Smooth muscle cell (in vitro differentiated cells): ENCODE measurements around the gene MRO. TPM values are rescaled to one million over a fixed set of nuclear protein-coding genes. Genes with fewer than 3 reads are reported as not detected.
A peak's percentile ranks its signal among the peaks of the same experiment; 100 is the strongest.

Source experiments
- DNase-seq: peaks from one replicate; lab custom pipeline; 2025; ENCODE audit not compliant: unreplicated experiment; lab: John Stamatoyannopoulos, UW
- H2AFZ ChIP-seq: fragments of 200-600 bp; sonication (generic); 2 replicates; pipeline ENCODE4 v1.6.0; 2016; ENCODE audit warnings: antibody characterized with exemption, low read depth, mild to moderate bottlenecking
- H3F3A ChIP-seq: fragments of 200-600 bp; sonication (generic); 2 replicates; pipeline ENCODE4 v1.6.0; 2017; ENCODE audit warnings: antibody characterized with exemption, low read depth
- H3K27ac ChIP-seq: fragments of 200-600 bp; sonication (generic); 2 replicates; pipeline ENCODE4 v1.5.1; 2016; ENCODE audit warnings: low read depth, mild to moderate bottlenecking
- H3K27me3 ChIP-seq: fragments of 200-600 bp; sonication (generic); 2 replicates; pipeline ENCODE4 v1.6.1; 2016; ENCODE audit warnings: low read depth, mild to moderate bottlenecking
- H3K36me3 ChIP-seq: fragments of 200-600 bp; sonication (generic); 2 replicates; pipeline ENCODE4 v1.5.1; 2016; ENCODE audit warnings: low read depth
- H3K4me1 ChIP-seq: fragments of 200-600 bp; sonication (generic); 2 replicates; pipeline ENCODE4 v1.5.1; 2016; ENCODE audit warnings: low read depth
- H3K4me2 ChIP-seq: fragments of 200-600 bp; sonication (generic); 2 replicates; pipeline ENCODE4 v1.6.0; 2016; ENCODE audit warnings: mild to moderate bottlenecking
- H3K4me3 ChIP-seq: fragments of 200-600 bp; sonication (generic); 2 replicates; pipeline ENCODE4 v1.5.1; 2016; ENCODE audit warnings: mild to moderate bottlenecking
- H3K79me2 ChIP-seq: fragments of 200-600 bp; sonication (generic); 2 replicates; pipeline ENCODE4 v1.6.0; 2016; ENCODE audit warnings: low read depth, mild to moderate bottlenecking
- H3K9ac ChIP-seq: fragments of 200-600 bp; sonication (generic); 2 replicates; pipeline ENCODE4 v1.6.0; 2016; ENCODE audit warnings: low read depth
- H3K9me3 ChIP-seq: fragments of 200-600 bp; sonication (generic); replicated peaks from 2 replicates; pipeline ENCODE4 v1.5.1; 2016; ENCODE audit warnings: low read depth
- H4K20me1 ChIP-seq: fragments of 200-600 bp; sonication (generic); 2 replicates; pipeline ENCODE4 v1.6.0; 2016; ENCODE audit warnings: low read depth
- WGBS: methylation state at CpG from one replicate; pipeline ENCODE4 v1.1.7; 2016; ENCODE audit warnings: low lambda C conversion rate; 5-methylcytosine and 5-hydroxymethylcytosine counted together
- polyA plus RNA-seq: library from polyadenylated mRNA; unstranded; fragments of >200 nt; fragmentation: Nextera tagmentation; extraction: Ambion mirVana; gene quantifications from 2 replicates; pipeline ENCODE4 v1.2.1, GENCODE V29; 2016
- total RNA-seq: library from RNA; depleted of rRNA; stranded (reverse); fragments of >200 nt; gene quantifications from 2 replicates; pipeline ENCODE4 v1.2.3, GENCODE V29; 2014
- TF ChIP-seq, protein P1 (sequence below): fragments of 200-600 bp; sonication (generic); IDR thresholded peaks from 2 replicates; pipeline ENCODE4 v1.5.1; 2017; ENCODE audit warnings: borderline replicate concordance, mild to moderate bottlenecking, antibody characterized with exemption; ENCODE audit not compliant: insufficient read depth, poor library complexity, severe bottlenecking

Gene MRO
- 0.13 TPM in 1 of 2 replicates, not detected in the other for total RNA-seq
- polyA plus RNA-seq, result not detected in 2 replicates

DNA sequence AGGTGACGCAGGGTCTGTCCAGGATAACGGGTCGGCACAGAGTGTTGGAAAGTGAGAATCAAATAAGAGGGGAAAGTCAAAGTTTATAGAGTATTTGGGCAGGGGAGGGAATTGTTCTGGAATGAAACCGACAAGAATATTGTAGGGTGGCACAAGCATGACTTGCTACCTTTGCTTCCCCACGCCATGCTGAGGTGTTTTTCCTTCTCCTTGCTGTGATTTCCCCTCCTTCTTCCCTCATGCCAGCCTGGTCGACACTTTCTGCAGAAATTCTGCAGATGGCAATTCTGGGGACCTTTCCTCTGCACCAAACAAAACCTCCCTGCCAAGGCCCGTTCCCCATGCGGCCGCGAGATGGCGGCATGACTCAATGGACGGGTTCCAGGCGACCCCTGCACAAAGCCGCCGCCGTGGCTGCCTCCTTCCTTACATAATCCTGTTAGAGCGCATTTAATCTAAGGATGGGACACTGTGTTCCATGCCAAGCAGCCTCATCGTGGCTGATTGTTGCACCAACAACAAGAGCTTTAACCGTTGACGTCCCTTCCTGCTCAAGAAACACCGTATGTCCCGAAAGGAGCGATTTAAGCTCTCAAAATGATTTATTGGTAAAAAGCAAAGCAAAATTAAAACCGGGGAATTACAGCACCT lies at the start of gene MRO:
Gene MRO, minus strand, starts transcription at position 289 of the 651 bp plus-strand sequence. CDS start 10,616 bp downstream, outside the sequence.
- no peaks in the 10 kb centered on the region for H3K36me3 ChIP-seq
- peak; percentile 51 for DNase-seq
- no peaks in the 10 kb centered on the region for H3K79me2 ChIP-seq
- H3K9ac ChIP-seq, result no peak within 1 kb of the TSS
- H3K9me3 ChIP-seq, result no peaks in the 10 kb centered on the region
- no peaks in the 10 kb centered on the region for H4K20me1 ChIP-seq
- H2AFZ ChIP-seq, result peak within 1 kb of the TSS; percentile 85
- TF ChIP-seq, protein P1, sequence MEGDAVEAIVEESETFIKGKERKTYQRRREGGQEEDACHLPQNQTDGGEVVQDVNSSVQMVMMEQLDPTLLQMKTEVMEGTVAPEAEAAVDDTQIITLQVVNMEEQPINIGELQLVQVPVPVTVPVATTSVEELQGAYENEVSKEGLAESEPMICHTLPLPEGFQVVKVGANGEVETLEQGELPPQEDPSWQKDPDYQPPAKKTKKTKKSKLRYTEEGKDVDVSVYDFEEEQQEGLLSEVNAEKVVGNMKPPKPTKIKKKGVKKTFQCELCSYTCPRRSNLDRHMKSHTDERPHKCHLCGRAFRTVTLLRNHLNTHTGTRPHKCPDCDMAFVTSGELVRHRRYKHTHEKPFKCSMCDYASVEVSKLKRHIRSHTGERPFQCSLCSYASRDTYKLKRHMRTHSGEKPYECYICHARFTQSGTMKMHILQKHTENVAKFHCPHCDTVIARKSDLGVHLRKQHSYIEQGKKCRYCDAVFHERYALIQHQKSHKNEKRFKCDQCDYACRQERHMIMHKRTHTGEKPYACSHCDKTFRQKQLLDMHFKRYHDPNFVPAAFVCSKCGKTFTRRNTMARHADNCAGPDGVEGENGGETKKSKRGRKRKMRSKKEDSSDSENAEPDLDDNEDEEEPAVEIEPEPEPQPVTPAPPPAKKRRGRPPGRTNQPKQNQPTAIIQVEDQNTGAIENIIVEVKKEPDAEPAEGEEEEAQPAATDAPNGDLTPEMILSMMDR, result peak; percentile 96
- H3K27ac ChIP-seq, result no peak within 1 kb of the TSS
- 6% methylated on average over 24 of the region's 24 CpGs for WGBS
- peak within 1 kb of the TSS; percentile 88 for H3K4me2 ChIP-seq
- H3K27me3 ChIP-seq, result no peaks in the 10 kb centered on the region
- H3F3A ChIP-seq, result no peaks in the 10 kb centered on the region
- H3K4me1 ChIP-seq, result peaks cover 3% of the 10 kb centered on the region
- H3K4me3 ChIP-seq, result peak within 1 kb of the TSS; percentile 42

DNA sequence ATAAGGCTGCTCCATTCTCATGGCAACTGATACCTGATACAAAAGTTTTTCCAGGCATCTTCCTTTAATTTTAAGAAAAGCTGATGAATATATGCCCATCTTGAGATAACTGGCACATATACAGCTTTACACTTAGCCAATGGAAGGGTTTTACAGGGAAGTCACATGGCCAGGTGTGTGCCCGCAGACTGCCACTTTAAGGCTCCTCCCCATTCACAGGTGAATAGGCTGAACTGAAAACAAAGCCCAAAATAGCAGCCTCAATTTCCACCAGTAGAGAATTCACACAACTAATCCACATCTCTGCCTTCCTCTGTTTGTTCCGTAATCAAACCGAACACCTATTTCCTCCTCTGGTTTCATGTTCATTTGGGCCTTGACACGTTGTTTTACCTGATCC lies 49.3 kb upstream of the MRO start:
- no peak for DNase-seq
- Histone ChIP-seq H3F3A (no peaks in the 10 kb centered on the region), H3K4me3 (no peak overlapping the region), H4K20me1 (no peaks in the 10 kb centered on the region), H3K9ac (no peak overlapping the region), H3K4me2 (peak overlapping the region; percentile 13), H2AFZ (no peak overlapping the region), H3K36me3 (no peaks in the 10 kb centered on the region), H3K9me3 (no peaks in the 10 kb centered on the region), H3K27ac (peak overlapping the region; percentile 79), H3K79me2 (no peaks in the 10 kb centered on the region), H3K4me1 (peaks cover 3% of the 10 kb centered on the region), H3K27me3 (no peaks in the 10 kb centered on the region)
- WGBS, result 94% methylated on average over 4 of the region's 4 CpGs
- TF ChIP-seq, protein P1, result no peak

DNA sequence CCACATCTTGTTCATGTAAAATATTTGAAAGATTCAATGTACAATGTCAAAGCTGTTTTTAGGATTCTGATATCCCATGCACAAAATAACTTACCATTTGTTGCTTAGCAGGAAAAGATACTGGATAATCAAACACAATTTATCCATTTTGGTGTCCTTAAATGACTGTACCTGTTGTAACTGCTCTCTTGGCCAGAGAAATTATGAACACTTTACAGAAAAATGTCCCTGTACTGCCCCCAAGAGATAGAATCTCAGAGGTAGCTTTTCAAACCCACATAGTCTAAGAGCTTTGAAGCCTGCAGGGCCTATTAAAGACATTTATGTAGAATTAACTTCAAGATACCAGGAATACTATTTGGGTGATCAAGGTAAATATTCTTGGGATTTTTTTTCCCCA lies 46.9 kb upstream of the MRO start:
- Histone ChIP-seq H3F3A (no peaks in the 10 kb centered on the region), H3K4me2 (no peak overlapping the region), H3K27me3 (no peaks in the 10 kb centered on the region), H4K20me1 (no peaks in the 10 kb centered on the region), H3K79me2 (no peaks in the 10 kb centered on the region), H3K4me1 (peaks cover 3% of the 10 kb centered on the region), H3K4me3 (no peak overlapping the region), H3K36me3 (no peaks in the 10 kb centered on the region), H3K9ac (no peak overlapping the region), H2AFZ (no peak overlapping the region), H3K9me3 (no peaks in the 10 kb centered on the region), H3K27ac (no peak overlapping the region)
- no peak for DNase-seq
- TF ChIP-seq, protein P1, result peak; percentile 10

DNA sequence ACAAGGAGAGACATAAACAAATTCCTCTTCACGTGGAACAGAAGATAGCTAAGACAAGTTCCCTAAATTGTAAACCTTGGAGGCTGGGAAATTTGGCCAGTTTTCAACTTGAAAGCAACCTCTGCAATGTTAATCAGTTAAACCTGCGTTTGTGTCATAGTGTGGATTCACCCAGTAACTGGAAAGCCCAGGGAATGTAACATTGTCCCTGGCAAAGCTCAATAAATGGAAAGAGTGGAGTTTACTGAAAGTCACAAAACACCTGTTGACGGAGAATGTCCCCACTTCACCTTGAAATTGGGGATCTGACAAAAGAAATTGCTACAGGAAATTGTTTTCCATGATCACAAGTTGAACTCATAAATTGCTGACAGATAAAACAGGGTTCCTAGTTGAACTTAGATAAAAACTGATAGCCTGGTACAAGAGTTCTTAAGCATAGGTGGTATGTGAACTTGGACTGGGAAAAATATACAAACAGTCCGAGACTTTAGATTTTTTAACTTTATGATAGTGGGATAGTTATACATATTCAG lies 44.1 kb upstream of the MRO start:
- Histone ChIP-seq H3K79me2 (no peaks in the 10 kb centered on the region), H3K27me3 (no peaks in the 10 kb centered on the region), H3K4me1 (no peaks in the 10 kb centered on the region), H4K20me1 (no peaks in the 10 kb centered on the region), H3K4me3 (no peak overlapping the region), H2AFZ (no peak overlapping the region), H3K27ac (no peak overlapping the region), H3K4me2 (no peak overlapping the region), H3K9me3 (no peaks in the 10 kb centered on the region), H3K9ac (no peak overlapping the region), H3F3A (no peaks in the 10 kb centered on the region), H3K36me3 (no peaks in the 10 kb centered on the region)
- TF ChIP-seq, protein P1, result no peak
- 71% methylated on average over 4 of the region's 4 CpGs for WGBS
- DNase-seq, result no peak
